ENCODE measurements around the gene ADGRB2.

- TF ChIP-seq CTCF (IDR thresholded peaks at IDR 0.05; ENCODE audit: insufficient read depth, low read length, poor library complexity, severe bottlenecking) (no peak), EZH2phosphoT487 (conservative IDR thresholded peaks at IDR 0.05; ENCODE audit: low read length) (no peak)
These were observed 8.2 kb downstream of the ADGRB2 start for GRCh38 chr1:31755850-31756492.
